Esophagus squamous epithelium (tissue), 4 donors: ENCODE data around the gene EHD2.

ENCODE experiments used
- CTCF ChIP-seq, 6 experiments: fragments of 450-650 bp in 4 of 6; fragments of 200-600 bp in 2 of 6; sonication (generic) in 2 of 6; IDR thresholded peaks; one replicate each; pipeline ENCODE4 v1.5.1; 2016 to 2019; ENCODE audit warnings: antibody characterized with exemption in 6 of 6, mild to moderate bottlenecking in 4 of 6, moderate library complexity in 4 of 6
- POLR2A ChIP-seq, 4 donors: fragments of 450-650 bp; IDR thresholded peaks; one replicate each; pipeline ENCODE4 v1.6.1; 2017; ENCODE audit warnings: antibody characterized with exemption in 4 of 4, mild to moderate bottlenecking in 4 of 4, moderate library complexity in 3 of 4

DNA sequence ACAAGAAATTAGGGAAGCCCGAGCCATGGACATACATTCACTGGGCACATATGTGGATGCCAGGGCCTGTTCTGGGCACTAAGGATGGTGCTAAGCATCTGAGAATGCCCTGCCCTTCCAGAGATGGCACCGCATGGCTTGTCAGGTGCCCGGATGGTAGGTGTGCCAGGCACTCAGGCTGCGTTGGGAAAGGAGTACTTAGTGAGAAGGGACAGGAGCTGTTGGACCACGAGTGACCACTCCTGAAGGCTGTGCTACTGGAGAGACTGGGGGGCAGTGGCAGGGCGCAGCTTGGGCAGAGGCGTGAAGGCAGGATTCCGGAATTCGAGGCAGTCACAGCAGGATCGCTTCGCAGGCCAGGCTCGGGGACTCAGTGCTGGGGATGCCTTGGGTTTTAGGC is 38.0 kb upstream of the EHD2 start:
- TF ChIP-seq CTCF (IDR thresholded peaks at IDR 0.05), result no peak
- no peak for TF ChIP-seq POLR2A (IDR thresholded peaks at IDR 0.05)
